ENCODE measurements around the gene CLPTM1. TPM values are rescaled to one million over a fixed set of nuclear protein-coding genes. Genes with fewer than 3 reads are reported as not detected.
"Not testable (repeated sequence)": the region's sequence is repeated elsewhere in the genome, so short reads cannot be mapped to it uniquely, and the experiment has no call there.

The CLPTM1 gene
- polyA plus RNA-seq, 1 donor from 2014 or later: 15.3 TPM

DNA sequence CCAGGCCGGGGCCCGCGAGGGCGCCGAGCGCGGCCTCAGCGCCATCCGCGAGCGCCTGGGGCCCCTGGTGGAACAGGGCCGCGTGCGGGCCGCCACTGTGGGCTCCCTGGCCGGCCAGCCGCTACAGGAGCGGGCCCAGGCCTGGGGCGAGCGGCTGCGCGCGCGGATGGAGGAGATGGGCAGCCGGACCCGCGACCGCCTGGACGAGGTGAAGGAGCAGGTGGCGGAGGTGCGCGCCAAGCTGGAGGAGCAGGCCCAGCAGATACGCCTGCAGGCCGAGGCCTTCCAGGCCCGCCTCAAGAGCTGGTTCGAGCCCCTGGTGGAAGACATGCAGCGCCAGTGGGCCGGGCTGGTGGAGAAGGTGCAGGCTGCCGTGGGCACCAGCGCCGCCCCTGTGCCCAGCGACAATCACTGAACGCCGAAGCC, 46.3 kb upstream of the CLPTM1 start:
- peaks cover 8% of the 10 kb centered on the region for H3K27me3 ChIP-seq (ENCODE audit: insufficient read depth, low read depth, low read length)
- no peaks in the 10 kb centered on the region for H3K79me2 ChIP-seq (replicated peaks; ENCODE audit: insufficient read depth, low read length)
- no peaks in the 10 kb centered on the region for H3K36me3 ChIP-seq (ENCODE audit: insufficient read depth, low read length)
- H3K27ac ChIP-seq (ENCODE audit: low read length): no peak overlapping the region
- H3K9me2 ChIP-seq (ENCODE audit: insufficient read depth, low read length): no peaks in the 10 kb centered on the region
- H3F3A ChIP-seq (ENCODE audit: insufficient read depth, low read length, poor library complexity, severe bottlenecking): no peaks in the 10 kb centered on the region
- H3K9ac ChIP-seq (ENCODE audit: low read length): no peak overlapping the region
- H2AFZ ChIP-seq (ENCODE audit: low read depth, low read length): no peak overlapping the region
- H3K4me3 ChIP-seq (ENCODE audit: low read length): no peak overlapping the region
- TF ChIP-seq, protein P1, sequence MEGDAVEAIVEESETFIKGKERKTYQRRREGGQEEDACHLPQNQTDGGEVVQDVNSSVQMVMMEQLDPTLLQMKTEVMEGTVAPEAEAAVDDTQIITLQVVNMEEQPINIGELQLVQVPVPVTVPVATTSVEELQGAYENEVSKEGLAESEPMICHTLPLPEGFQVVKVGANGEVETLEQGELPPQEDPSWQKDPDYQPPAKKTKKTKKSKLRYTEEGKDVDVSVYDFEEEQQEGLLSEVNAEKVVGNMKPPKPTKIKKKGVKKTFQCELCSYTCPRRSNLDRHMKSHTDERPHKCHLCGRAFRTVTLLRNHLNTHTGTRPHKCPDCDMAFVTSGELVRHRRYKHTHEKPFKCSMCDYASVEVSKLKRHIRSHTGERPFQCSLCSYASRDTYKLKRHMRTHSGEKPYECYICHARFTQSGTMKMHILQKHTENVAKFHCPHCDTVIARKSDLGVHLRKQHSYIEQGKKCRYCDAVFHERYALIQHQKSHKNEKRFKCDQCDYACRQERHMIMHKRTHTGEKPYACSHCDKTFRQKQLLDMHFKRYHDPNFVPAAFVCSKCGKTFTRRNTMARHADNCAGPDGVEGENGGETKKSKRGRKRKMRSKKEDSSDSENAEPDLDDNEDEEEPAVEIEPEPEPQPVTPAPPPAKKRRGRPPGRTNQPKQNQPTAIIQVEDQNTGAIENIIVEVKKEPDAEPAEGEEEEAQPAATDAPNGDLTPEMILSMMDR (IDR thresholded peaks at IDR 0.05; ENCODE audit: poor library complexity, severe bottlenecking): no peak
- TF ChIP-seq, protein P2, sequence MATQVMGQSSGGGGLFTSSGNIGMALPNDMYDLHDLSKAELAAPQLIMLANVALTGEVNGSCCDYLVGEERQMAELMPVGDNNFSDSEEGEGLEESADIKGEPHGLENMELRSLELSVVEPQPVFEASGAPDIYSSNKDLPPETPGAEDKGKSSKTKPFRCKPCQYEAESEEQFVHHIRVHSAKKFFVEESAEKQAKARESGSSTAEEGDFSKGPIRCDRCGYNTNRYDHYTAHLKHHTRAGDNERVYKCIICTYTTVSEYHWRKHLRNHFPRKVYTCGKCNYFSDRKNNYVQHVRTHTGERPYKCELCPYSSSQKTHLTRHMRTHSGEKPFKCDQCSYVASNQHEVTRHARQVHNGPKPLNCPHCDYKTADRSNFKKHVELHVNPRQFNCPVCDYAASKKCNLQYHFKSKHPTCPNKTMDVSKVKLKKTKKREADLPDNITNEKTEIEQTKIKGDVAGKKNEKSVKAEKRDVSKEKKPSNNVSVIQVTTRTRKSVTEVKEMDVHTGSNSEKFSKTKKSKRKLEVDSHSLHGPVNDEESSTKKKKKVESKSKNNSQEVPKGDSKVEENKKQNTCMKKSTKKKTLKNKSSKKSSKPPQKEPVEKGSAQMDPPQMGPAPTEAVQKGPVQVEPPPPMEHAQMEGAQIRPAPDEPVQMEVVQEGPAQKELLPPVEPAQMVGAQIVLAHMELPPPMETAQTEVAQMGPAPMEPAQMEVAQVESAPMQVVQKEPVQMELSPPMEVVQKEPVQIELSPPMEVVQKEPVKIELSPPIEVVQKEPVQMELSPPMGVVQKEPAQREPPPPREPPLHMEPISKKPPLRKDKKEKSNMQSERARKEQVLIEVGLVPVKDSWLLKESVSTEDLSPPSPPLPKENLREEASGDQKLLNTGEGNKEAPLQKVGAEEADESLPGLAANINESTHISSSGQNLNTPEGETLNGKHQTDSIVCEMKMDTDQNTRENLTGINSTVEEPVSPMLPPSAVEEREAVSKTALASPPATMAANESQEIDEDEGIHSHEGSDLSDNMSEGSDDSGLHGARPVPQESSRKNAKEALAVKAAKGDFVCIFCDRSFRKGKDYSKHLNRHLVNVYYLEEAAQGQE (IDR thresholded peaks at IDR 0.05; ENCODE audit: borderline replicate concordance): no peak
- TF ChIP-seq POLR2AphosphoS5 (IDR thresholded peaks at IDR 0.05) (no peak), EZH2 (IDR thresholded peaks at IDR 0.05; ENCODE audit: borderline replicate concordance, insufficient read depth, low read length, poor library complexity, severe bottlenecking) (no peak), SMC3 (conservative IDR thresholded peaks at IDR 0.05; ENCODE audit: poor library complexity) (no peak), EP300 (conservative IDR thresholded peaks at IDR 0.05; ENCODE audit: poor library complexity, severe bottlenecking) (no peak), RAD21 (conservative IDR thresholded peaks at IDR 0.05) (no peak), MXI1 (conservative IDR thresholded peaks at IDR 0.05; ENCODE audit: poor library complexity, severe bottlenecking) (no peak), TAF1 (IDR thresholded peaks at IDR 0.05; ENCODE audit: low read depth) (no peak)
- no peak overlapping the region for H3K4me2 ChIP-seq (ENCODE audit: low read length)
- no peaks in the 10 kb centered on the region for H3K9me3 ChIP-seq (ENCODE audit: low read length)
- H4K20me1 ChIP-seq (ENCODE audit: insufficient read depth): no peaks in the 10 kb centered on the region

DNA sequence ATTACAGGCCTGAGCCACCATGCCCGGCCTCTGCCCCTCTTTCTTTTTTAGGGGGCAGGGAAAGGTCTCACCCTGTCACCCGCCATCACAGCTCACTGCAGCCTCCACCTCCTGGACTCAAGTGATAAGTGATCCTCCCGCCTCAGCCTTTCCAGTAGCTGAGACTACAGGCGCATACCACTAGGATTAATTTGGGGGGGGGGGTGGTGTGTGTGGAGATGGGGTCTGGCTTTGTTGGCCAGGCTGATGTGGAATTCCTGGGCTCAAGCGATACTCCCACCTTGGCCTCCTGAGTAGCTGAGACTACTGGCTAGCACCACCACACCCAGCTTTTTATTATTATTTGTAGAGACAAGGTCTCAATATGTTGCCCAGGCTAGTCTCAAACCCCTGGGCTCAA, 45.4 kb upstream of the CLPTM1 start:
- Histone ChIP-seq H3K9me3 (ENCODE audit: low read length) (no peaks in the 10 kb centered on the region), H3K79me2 (replicated peaks; ENCODE audit: insufficient read depth, low read length) (no peaks in the 10 kb centered on the region), H3K36me3 (ENCODE audit: insufficient read depth, low read length) (no peaks in the 10 kb centered on the region), H3K9me2 (ENCODE audit: insufficient read depth, low read length) (no peaks in the 10 kb centered on the region), H3K27ac (ENCODE audit: low read length) (no peak overlapping the region), H3K27me3 (ENCODE audit: insufficient read depth, low read depth, low read length) (peaks cover 8% of the 10 kb centered on the region), H3K9ac (ENCODE audit: low read length) (no peak overlapping the region), H2AFZ (ENCODE audit: low read depth, low read length) (no peak overlapping the region), H3K4me3 (ENCODE audit: low read length) (no peak overlapping the region), H4K20me1 (ENCODE audit: insufficient read depth) (no peaks in the 10 kb centered on the region), H3K4me2 (ENCODE audit: low read length) (no peak overlapping the region), H3F3A (ENCODE audit: insufficient read depth, low read length, poor library complexity, severe bottlenecking) (no peaks in the 10 kb centered on the region)
- TF ChIP-seq EZH2 (IDR thresholded peaks at IDR 0.05; ENCODE audit: borderline replicate concordance, insufficient read depth, low read length, poor library complexity, severe bottlenecking) (no peak), SMC3 (conservative IDR thresholded peaks at IDR 0.05; ENCODE audit: poor library complexity) (no peak), EP300 (conservative IDR thresholded peaks at IDR 0.05; ENCODE audit: poor library complexity, severe bottlenecking) (no peak)
- TF ChIP-seq, protein P2 (IDR thresholded peaks at IDR 0.05; ENCODE audit: borderline replicate concordance): no peak

DNA sequence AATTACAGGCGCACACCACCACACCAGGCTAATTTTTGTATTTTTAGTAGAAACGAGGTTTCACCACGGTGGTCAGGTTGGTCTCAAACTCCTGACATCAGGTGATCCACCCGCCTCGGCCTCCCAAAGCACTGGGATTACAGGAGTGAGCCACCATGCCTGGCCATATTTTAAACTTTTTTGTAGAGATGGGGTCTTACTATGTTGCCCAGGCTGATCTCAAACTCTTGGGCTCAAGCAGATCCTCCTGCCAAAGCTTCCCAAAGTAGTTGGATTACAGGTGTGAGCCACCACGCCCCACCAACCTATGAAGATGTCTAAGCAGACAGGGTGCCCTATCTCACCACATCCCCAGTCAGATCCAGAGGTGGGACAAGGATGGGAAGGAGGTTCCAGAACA, 43.3 kb upstream of the CLPTM1 start:
- H3F3A ChIP-seq (ENCODE audit: insufficient read depth, low read length, poor library complexity, severe bottlenecking); H3K27me3 ChIP-seq (ENCODE audit: insufficient read depth, low read depth, low read length); H3K4me3 ChIP-seq (ENCODE audit: low read length); H3K36me3 ChIP-seq (ENCODE audit: insufficient read depth, low read length); H3K9ac ChIP-seq (ENCODE audit: low read length); H4K20me1 ChIP-seq (ENCODE audit: insufficient read depth); H3K27ac ChIP-seq (ENCODE audit: low read length); H2AFZ ChIP-seq (ENCODE audit: low read depth, low read length); H3K9me3 ChIP-seq (ENCODE audit: low read length); H3K4me2 ChIP-seq (ENCODE audit: low read length); H3K79me2 ChIP-seq (replicated peaks; ENCODE audit: insufficient read depth, low read length); H3K9me2 ChIP-seq (ENCODE audit: insufficient read depth, low read length): not testable (repeated sequence)
